BE2C (cell line): ENCODE results near the gene C18orf32.

Experiments used
- DNase-seq: peaks from one replicate; pipeline ENCODE4 v3.0.0-alpha.2; 2020
- H3K27me3 ChIP-seq: fragments of 250-450 bp; sonication (Bioruptor Pico); 2 replicates; pipeline ENCODE4 v1.5.1; 2020; ENCODE audit warnings: mild to moderate bottlenecking
- H3K36me3 ChIP-seq: fragments of 250-450 bp; sonication (Bioruptor Pico); 2 replicates; pipeline ENCODE4 v1.5.1; 2020; ENCODE audit warnings: mild to moderate bottlenecking
- H3K4me1 ChIP-seq: fragments of 250-450 bp; sonication (Bioruptor Pico); 2 replicates; pipeline ENCODE4 v1.5.1; 2020
- H3K4me3 ChIP-seq: 2 replicates; pipeline ENCODE4 v1.5.1; 2011; ENCODE audit warnings: low read depth, low read length
- H3K9me3 ChIP-seq: fragments of 250-450 bp; sonication (Bioruptor Pico); 2 replicates; pipeline ENCODE4 v1.5.1; 2020
- TF ChIP-seq, protein P1 (sequence below): IDR thresholded peaks from 2 replicates; pipeline ENCODE4 v1.5.1; 2012; ENCODE audit warnings: mild to moderate bottlenecking, low read depth, low read length

C18orf32 gene

GRCh38 chr18:49473721-49474120 lies 13.3 kb downstream of the C18orf32 start:
- no peaks in the 10 kb centered on the region for H3K4me1 ChIP-seq
- DNase-seq: no peak
- no peaks in the 10 kb centered on the region for H3K27me3 ChIP-seq
- no peaks in the 10 kb centered on the region for H3K36me3 ChIP-seq
- no peaks in the 10 kb centered on the region for H3K9me3 ChIP-seq
- TF ChIP-seq, protein P1, sequence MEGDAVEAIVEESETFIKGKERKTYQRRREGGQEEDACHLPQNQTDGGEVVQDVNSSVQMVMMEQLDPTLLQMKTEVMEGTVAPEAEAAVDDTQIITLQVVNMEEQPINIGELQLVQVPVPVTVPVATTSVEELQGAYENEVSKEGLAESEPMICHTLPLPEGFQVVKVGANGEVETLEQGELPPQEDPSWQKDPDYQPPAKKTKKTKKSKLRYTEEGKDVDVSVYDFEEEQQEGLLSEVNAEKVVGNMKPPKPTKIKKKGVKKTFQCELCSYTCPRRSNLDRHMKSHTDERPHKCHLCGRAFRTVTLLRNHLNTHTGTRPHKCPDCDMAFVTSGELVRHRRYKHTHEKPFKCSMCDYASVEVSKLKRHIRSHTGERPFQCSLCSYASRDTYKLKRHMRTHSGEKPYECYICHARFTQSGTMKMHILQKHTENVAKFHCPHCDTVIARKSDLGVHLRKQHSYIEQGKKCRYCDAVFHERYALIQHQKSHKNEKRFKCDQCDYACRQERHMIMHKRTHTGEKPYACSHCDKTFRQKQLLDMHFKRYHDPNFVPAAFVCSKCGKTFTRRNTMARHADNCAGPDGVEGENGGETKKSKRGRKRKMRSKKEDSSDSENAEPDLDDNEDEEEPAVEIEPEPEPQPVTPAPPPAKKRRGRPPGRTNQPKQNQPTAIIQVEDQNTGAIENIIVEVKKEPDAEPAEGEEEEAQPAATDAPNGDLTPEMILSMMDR: no peak
- no peak overlapping the region for H3K4me3 ChIP-seq

DNA sequence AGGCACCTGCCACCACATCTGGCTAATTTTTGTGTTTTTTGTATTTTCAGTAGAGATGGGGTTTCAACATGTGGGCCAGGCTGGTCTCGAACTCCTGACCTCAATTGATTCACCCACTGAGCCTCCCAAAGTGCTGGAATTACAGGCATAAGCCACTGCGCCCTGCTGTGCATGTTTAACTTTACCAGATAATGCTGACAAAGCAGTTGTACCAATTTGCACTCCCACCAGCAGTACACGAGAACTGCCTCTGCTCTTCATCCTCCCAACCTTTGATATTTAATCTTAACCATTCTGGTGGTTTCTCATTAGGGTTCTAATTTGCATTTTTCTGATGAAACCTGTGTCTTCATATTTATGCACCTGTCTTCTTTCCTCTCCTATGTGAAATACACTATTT lies 14.6 kb downstream of the C18orf32 start:
- TF ChIP-seq, protein P1: no peak
- no peaks in the 10 kb centered on the region for H3K4me1 ChIP-seq

GRCh38 chr18:49471532-49471931 lies 15.5 kb downstream of the C18orf32 start:
- DNase-seq: no peak
- TF ChIP-seq, protein P1: no peak
- H3K4me1 ChIP-seq: no peaks in the 10 kb centered on the region
- H3K9me3 ChIP-seq: no peaks in the 10 kb centered on the region
- no peaks in the 10 kb centered on the region for H3K36me3 ChIP-seq
- H3K27me3 ChIP-seq: no peaks in the 10 kb centered on the region
- H3K4me3 ChIP-seq: no peak overlapping the region

More for the DNA sequence above, 14.6 kb downstream of the C18orf32 start:
- Histone ChIP-seq H3K27me3 (no peaks in the 10 kb centered on the region), H3K4me3 (no peak overlapping the region), H3K9me3 (no peaks in the 10 kb centered on the region), H3K36me3 (no peaks in the 10 kb centered on the region)
- no peak for DNase-seq

GRCh38 chr18:49467599-49467998 lies 19.4 kb downstream of the C18orf32 start:
- Histone ChIP-seq H3K27me3 (no peaks in the 10 kb centered on the region), H3K36me3 (no peaks in the 10 kb centered on the region), H3K4me1 (no peaks in the 10 kb centered on the region), H3K9me3 (no peaks in the 10 kb centered on the region), H3K4me3 (no peak overlapping the region)
- no peak for DNase-seq
- TF ChIP-seq, protein P1: no peak

DNA sequence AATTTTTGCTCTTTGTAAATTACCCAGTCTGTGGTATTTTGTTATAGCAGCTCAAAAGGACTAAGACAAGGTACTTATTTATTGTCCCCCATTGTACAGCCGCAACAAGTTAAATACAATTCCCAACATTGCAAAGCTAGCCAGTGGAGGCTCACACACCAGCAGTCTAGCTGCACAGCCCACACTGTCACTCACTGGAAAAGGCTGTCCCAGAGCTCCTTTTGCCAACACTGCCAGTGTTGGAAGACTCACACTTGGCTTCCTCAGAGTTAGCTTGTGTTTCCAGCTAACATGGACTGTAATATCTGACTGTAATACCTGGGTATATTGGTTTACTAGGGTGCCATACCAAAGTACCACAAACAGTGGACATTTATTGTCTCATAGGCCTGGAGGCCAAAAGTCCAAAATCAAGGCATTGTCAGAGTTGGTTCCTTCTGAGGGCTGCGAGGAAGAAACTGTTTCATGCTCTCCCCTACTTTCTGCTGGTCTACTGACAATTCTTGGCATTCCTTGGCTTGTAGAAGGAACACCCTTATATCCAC lies 19.9 kb downstream of the C18orf32 start:
- H3K27me3 ChIP-seq: no peaks in the 10 kb centered on the region
- H3K4me1 ChIP-seq: no peaks in the 10 kb centered on the region
- no peak overlapping the region for H3K4me3 ChIP-seq
- TF ChIP-seq, protein P1: no peak
- no peaks in the 10 kb centered on the region for H3K9me3 ChIP-seq
- DNase-seq: no peak
- no peaks in the 10 kb centered on the region for H3K36me3 ChIP-seq

GRCh38 chr18:49464718-49465598 lies 22.1 kb downstream of the C18orf32 start:
- no peak overlapping the region for H3K4me3 ChIP-seq
- H3K4me1 ChIP-seq: no peaks in the 10 kb centered on the region
- H3K9me3 ChIP-seq: no peaks in the 10 kb centered on the region
- no peaks in the 10 kb centered on the region for H3K27me3 ChIP-seq
- DNase-seq: no peak
- no peaks in the 10 kb centered on the region for H3K36me3 ChIP-seq
- TF ChIP-seq, protein P1: no peak
